HG02852 (cell line): Measurements from ENCODE around the gene GLIS1.

Experiments
- ATAC-seq: cut with Tn5 transposase; IDR thresholded peaks from one replicate; pipeline ENCODE4 v1.9.1; 2021; ENCODE audit warnings: mild to moderate bottlenecking, moderate library complexity; ENCODE audit not compliant: unreplicated experiment

Gene GLIS1

GRCh38 chr1:53553734-53554509, 185.0 kb downstream of the GLIS1 start:
- ATAC-seq: no peak

DNA sequence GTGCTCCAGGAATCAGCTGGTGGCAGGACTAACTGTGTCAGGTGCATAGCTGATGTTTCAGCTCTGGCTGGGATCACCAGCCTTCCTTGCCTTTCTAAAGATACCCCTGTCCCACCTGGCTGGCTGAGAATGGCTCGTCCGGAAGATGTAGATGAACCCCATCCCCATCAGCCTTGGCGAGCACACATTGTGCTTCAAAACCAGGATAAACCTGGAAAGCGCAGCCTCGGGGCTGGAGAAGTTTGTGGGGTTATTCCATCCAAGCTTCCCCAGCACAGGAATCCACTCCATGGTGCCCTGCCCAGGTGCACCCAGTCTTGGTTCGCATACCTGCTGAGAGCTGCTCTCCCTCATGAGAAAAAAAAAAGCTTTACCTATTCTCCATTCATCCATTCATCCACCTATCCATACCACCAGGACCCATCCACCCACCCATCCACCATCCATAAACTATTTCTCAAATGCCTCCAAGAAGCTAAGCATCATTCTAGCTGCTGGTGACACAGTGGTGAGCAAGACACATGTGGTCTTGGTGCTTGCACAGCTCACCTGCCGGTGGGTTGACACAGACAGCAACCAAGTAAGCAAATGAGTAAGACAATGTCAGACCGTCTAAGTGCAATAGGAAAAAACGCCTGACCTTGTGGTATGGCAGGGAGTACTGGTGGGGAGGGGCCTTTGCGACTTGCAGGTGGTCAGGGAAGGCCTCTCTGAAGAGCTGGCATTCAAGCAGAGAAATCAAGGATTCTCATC, 185.8 kb downstream of the GLIS1 start:
- no peak for ATAC-seq

- no peak for ATAC-seq
Observed at GRCh38 chr1:53552146-53552861, 186.7 kb downstream of the GLIS1 start.

GRCh38 chr1:53551428-53551995, 187.5 kb downstream of the GLIS1 start:
- ATAC-seq: no peak

DNA sequence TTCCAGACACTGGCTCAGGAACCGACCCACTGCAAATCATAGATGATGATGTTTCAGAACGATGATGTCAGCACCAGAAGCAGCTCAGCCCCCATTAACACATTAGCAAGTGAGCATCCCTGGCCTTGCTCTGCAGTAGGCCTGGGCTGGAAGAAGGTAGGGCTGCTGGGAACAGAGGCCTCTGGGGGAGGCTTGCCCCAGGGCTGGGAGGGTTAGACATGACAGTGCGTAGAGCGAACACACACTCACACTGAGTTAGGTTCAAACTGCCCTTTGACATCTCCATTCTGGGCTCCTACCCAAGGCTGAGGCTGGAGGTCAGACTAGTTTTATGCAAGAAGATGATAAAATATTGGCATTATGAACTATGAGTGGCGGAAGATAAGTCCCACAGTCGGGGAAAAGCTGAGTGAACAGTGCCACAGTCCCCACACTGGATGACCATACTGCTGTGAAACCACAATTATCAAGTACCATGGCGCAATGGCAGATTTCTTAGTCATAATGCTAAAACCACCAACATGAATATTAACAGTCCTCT, 188.7 kb downstream of the GLIS1 start:
- ATAC-seq: no peak

DNA sequence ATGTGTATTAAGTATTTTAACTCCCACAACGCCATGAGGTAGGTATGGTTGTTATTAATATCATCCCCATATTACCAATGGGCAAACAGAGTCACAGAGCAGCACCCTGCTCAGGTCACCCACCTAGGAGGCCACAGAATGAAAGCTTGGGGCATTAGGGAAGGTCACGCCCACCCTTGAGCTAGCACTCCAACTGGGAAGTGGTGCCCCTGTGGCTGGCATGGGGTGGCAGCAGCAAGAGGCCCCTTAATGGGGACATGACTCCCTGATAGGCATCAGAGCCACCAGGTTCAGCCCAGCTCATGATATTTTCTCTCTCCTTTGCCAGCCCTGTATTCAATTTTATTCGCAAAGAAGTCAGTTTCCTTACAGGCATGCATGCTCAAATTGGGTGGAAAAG, 189.2 kb downstream of the GLIS1 start:
- ATAC-seq: no peak

- no peak for ATAC-seq
Observed at GRCh38 chr1:53549287-53549686, 189.7 kb downstream of the GLIS1 start.

DNA sequence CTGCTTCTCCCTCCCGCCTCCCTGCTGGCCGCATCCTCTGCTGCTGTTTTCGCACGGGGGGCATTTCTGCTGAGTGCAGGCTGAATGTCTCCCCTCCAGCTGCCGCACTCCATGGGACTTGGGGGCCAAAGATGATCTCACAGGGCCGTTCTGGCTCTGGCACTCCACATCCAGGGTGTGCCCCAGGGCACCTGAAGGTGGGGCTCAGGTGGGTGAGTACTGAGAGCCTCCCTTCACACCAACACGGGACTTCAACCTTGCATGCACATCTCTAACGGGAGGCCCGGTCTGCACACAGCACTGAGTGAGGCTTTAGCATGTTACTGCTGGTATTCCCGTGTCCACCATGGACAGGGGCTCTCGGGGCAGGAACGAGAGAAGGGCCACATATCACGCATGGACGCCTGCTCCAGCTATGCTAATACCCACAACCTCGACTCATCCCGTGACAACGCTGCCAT, 190.9 kb downstream of the GLIS1 start:
- no peak for ATAC-seq

GRCh38 chr1:53547231-53547790, 191.7 kb downstream of the GLIS1 start:
- ATAC-seq: no peak

DNA sequence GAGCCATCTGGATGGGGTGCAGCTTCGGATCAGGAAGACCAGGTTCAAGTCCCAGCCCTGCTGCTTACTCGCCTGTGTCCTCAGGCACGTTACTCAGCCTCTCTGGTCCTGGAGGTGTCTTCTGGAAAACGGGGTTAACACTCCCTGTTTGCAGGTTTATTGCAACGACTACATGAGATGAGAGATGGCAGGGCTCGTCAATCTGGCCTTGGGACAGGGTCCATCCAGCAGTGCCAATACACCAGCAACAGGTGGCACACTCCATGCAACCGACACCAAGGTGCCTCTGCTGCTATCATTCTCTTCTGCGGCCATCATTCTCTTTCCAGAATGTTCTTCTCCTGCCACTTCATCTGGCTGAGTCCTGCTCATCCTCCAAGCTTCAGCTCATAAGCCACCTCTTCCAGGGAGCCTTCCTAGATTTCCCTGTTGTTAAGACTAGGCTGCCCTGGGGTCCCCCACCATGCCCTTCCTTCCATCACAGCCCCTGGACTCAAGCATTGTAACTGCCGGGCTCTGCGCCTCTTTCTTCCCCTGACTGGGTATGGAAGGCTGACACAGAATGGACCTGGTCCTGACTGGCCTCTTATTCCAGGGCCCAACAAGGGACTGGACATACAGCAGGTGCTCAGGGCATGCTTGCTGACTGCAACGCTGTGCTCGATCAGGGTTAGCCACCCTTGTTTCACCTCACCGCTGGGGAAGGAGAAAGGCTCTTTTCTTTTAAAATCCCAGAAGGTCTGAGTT, 192.4 kb downstream of the GLIS1 start:
- no peak for ATAC-seq

GRCh38 chr1:53545663-53546408, 193.1 kb downstream of the GLIS1 start:
- no peak for ATAC-seq

DNA sequence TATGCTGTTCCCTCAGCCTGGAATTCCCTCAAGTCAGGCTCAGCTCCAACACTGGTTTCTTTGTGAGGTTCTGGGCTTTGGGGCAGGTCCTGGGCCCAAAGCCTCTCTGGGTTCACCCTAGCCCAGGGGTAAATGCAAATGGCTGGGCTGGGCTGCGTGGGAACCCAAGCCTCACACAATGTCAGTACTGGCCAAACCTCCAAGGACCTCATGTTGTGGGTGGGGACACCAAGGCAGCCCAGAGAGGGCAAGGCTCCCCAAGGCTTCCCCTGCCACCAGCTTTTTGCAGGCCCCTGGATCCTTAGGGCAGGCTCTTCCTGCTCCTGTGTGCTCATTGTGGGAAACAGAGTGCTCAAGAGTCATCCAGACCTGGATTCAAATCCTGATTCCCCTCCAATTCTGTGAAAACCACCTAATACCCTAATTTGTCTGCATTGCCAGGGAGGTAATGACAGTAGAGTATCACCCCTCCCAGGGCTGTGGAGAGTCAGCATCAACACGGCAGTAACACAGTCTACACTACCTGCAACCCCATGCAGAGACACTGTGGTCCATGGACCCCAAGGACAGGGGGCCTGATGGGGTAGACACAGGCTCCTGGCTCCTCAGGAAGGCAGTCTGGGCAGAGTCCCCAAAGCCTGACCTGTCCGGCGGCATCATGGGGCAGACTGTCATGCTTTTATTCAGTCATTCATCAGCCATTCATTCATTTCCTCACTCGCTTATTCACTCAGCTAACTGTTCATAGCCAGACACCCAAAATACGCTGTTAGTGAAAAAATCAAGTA, 194.0 kb downstream of the GLIS1 start:
- ATAC-seq: no peak

DNA sequence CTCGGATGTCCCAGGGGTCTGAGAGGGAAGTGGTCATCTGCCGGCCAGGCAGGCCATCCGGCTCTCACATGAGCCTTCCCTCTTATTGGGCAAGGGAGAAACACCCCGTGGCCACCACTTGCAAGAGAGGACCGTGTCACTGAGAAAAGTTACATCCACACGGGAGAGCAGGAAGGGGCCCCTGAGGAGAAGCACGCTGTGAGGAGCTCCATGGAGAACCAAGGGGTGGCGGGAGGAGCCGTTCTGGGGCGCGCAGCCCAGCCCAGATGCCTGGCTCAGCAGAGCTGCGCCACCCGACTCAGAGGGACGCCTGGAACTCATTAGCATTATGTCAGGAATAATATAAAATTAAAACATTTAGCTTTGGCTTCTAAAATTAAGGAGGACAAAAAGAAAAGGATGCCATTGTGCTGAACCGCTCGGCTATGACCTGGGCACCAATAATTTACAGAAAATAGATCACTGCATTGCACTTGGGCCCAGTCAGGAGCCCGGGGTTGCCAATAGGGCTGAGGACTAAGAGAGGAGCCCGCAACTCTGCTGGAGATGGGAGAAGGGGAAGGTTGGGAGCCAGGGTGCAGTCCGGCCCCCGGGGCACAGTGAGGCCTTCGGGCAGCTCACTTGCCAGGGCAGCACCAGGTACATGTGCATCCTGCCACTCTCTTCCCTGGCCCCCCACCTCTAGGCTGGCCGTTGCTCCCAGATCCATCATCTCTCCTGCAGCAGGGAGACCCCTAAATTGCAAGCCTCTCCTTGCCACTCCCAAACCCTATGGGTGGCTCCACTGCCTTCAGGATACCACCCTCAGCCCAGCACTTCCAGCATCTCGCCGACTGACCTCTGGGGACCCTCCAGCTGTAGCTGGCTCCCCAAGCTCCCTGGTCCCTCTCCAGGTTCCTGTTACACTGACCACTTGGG, 194.9 kb downstream of the GLIS1 start:
- ATAC-seq: no peak

GRCh38 chr1:53543130-53543777, 195.7 kb downstream of the GLIS1 start:
- no peak for ATAC-seq

DNA sequence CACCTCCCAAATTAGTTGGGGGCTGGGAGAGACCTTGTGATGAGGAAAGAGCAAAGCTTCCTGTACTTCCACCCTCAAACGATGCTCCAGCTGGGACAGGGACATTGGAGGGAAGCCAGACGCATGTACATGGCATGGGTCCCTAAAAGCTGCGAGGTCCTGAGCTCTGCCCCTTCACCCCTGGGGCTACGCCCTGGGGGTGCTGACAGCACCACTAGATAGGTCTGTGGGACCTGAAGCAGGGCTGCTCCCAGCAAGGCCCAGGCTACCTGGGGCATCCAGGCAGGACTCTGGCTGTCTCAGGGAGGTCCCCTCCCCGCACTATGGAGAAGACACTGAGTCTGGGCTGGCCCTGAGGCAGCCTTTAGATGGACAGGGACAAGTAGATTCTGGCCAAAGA, 196.4 kb downstream of the GLIS1 start:
- ATAC-seq: no peak

DNA sequence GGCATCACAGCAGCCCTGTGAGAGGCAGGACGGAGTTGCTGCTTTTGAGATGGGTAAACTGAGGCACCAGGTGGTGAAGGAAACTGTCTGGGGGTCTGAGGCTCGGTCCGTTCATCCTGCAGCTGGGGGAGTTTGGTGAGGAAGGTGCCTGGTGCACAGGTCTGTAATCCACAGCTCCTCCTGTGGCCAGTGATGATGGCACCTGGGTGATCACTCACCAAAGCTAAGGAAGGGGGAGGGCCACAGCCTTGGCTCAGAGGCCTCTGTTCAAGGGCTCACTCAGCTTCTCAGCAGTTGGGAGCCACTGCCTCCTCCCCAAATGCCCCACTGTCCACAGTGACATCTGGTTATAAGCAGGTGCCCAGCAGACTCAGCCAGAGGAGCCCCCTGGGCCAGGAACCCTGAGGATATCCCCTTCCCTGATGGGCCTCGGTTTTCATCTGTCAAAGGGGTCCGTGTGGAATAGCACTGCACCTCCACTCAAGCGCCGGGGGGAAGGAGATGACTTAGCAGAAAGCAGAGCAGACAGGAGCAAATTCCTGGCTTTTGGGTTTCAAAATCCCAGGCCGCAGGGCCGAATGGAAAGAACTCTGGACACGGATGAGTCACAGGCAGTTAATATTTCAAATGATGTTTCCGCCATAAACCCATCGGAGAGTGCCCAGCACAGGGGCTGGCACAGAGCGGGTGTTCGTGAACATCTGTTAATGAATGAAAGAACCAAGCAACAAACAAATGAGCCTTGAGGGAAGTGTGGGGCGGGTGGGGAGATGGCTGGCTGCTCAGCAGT, 197.0 kb downstream of the GLIS1 start:
- no peak for ATAC-seq
